Mucosa of gallbladder (tissue), 1 donor: ENCODE results near the gene TMEM89. TPM values are rescaled to one million over a fixed set of nuclear protein-coding genes. Genes with fewer than 3 reads are reported as not detected.

Source experiments
- DNase-seq: peaks from one replicate; pipeline ENCODE4 v3.0.0-alpha.2; 2020; ENCODE audit warnings: low spot score
- total RNA-seq: library from RNA; stranded (reverse); gene quantifications from one replicate; pipeline ENCODE4 v1.2.1, GENCODE V29; 2021
- donor health status: DM: no; HTN: no; CAD: no.

TMEM89 gene
- total RNA-seq, 1 donor from 2014 or later: not detected

DNA sequence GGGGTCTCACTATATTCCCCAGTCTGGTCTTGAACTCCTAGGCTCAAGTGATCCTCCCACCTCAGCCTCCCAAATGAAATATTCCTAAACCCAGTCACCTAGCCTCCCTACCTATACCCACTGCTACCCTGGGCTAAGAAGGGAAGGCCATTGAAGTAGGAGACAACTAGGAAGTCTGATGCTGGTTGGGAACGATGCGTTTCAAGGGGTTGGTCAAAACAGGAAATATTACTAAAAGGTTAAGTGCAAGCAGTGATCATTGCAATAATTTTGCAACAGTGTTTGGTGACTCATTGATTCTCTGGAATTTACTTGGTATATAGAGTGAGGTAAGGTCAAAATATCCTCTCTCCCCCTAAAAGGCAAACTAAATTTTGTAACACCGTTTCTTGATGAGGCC is 7.5 kb downstream of the TMEM89 start:
- no peak for DNase-seq

DNA sequence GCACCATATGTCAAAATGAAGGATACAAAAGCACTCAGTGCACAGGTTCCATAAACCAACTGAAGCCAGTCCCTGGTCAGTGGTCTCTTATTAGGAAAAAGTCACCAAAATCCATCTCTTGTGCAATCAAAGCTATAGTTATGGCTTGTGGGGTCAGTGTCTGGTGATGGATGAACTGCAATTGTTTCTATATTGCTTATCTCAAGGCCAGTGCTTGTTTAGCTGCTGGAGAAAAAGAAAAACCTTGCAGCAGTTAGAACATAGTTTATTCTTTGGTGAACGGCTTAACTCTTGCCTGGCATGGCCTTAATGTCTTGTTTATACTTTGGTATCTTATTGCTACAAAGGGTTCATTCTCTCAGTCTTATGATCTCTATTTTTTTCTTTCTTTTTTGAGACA is 9.3 kb downstream of the TMEM89 start:
- DNase-seq: no peak

DNA sequence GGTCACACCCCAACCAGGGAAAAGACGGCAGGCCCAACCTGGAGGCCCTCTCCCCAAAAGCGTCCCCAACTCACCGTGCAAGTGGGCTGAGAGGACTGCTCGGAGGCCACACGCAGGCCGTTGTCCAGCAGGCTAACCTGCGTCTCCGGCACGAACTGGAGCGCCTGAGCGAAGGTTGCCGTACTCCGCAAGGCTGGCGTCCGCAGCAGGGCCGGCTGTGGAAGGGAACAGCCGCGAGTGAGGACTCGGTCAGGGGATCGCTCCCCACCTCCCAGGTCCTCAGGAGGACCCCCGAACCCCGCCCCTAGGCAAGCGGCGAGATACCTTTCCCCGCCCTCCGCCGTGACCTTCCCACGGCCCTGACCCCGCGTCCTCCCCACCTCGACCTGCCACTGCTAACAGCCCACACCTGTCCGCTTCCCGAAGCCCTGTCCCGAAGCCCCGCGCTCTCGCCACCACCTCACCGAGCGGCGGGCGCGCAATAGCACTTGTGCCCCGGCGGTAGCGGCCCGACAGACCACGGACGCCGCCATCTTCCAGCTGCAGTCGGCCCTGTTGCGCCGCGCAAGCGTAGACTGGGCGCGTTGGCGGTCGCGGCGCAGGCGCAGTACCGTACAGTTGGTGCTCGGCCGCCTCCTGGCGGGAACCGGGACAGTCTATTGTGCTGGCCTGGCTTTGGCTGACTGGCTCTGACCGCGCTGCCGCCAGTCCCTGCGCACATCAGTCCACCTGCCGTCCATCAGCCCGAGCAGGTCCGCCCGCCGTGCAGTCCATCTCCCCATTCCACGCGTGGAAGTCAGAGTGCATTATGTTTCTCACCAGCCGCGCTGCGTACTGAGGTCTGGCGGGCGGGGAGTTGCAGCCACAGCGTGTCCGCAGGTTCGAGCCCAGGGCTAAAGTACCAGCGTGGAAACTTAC is 12.2 kb downstream of the TMEM89 start, which contains the start of gene UQCRC1:
Gene UQCRC1 (minus strand): TSS at position 559 of the 918 bp plus-strand sequence. CDS start 26 bp downstream, at position 533.
- DNase-seq: peak; percentile 94

DNA sequence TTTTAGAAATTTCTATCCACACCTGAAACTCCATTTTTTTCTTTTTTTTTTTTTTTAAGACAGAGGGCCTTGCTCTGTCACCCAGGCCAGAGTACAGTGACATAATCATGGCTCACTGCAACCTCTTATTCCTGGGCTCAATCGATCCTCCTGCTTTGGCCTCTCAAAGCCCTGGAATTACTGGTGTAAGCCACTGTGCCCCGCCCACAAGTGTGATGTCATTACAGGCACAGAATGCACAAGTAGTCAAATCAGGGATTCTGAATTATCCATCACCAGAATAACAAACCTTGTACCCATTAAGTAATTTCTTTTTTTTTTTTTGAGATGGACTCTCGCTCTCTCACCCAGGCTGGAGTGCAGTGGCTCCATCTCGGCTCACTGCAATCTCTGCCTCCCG is 14.1 kb downstream of the TMEM89 start:
- DNase-seq: no peak

DNA sequence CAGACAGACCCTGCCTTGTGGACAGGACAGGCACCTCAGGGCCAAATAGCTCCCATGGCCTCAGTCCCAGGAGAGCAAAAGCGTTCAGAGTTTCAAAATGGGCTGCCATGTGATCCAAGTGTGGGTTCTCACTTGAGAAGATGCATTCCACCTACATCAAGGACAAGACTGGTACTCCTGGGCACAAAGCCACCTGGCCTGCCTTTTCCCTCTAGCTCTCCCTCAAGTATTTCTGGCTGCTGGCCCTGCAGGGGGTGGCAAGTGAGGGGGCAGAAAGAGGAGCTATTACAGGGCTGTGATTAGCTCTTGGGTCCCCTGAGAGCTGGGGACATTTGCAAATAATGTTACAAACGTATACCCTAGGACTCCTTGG is 20.0 kb downstream of the TMEM89 start:
- DNase-seq: no peak

DNA sequence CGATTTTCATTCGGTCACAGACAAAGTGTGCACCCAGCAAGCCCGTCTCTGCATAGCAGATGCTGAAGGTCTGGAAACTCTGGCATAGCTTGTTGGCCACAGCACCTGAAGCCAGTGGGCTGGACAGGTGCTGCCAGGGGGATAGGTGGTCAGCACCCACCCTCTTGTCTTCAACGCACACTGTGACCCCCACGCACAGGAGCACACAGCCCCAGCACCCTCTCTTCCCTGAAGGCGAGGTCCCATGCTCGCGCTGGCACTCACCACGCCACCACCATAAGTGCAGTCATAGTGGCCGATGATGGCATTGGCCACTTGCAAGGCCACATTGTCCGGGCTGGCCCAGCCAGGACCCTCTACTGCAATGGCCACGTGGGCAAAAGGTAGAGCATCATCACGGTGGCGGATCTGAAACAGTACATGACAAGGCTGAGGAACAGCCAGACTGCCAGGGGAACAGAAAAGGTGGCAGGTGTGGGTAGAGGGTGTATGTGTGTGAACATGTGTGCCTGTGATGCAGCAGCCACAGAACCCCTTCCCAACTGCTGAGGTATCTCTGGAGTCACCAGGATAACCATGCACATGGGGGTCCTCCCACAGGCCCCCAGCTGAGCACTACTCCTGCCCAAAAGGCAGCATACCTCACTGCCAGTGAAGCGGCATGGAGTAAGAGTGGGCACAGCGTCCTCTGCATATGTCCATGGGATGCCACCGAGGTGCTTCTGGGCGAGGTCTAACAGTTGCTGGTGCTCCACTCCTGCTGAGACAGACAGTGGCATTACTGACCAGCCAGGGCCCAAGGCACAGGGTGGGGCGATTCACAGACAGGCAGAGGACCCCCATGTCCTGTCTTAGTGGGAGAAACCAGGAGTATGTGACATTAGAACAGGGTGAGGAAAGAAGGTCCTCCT is 20.6 kb downstream of the TMEM89 start:
- no peak for DNase-seq

DNA sequence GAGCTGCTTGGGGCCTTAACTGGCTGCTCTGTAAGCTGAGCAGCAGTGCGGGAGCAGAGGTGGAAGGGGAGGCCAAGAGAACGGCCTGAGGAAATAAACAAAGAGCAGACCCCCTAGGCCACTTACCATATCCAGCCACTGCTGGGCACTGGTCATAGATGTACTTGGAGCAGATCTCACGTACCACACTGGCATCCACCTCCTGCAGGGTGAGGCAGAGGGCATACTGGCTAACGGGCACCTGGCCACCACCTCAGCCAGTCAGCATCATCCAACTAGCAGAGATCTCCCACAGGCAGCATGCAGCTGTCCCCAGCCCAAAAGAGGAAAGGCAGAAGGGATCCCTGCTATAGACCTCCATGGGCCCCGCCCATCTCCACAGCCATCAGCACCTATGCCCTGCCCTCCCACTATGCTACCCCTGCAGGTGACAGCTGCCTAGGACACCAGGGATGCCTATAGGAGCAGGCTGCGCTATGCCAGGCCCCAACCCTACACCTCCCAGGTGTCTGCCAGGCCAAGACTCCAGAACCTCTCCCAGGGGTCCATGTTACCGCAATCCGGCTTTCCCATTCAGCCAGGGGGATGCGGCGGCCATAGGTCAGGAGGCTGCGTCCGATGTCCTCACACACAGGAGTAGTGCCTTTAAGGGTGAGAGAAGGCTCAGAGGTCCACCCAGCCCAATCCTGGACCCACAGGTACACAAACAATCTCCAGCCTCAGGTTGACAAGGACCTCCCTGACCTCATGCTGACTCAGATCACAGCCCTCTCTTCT is 21.9 kb downstream of the TMEM89 start:
- DNase-seq: no peak

DNA sequence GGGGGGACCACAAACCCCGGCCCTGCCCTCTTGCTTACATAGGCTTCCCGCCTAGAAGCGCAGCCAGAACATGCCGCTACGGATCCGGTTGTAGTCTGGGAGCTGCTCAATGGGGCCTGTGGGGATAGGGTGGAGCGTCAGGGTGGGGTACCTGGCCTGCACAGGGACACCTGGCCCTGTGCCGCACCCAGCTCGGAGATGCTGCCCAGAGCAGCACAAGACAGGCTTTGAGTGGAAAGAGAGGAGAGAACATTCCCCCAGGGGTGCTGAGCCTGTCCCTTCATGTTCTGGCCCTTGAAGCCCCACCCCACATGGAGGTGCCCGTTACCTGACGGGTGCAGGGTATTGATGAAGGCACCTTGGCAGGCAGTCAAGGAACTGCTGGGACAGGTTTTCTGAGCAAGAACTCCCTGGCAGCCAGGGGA is 22.5 kb downstream of the TMEM89 start:
- DNase-seq: no peak

DNA sequence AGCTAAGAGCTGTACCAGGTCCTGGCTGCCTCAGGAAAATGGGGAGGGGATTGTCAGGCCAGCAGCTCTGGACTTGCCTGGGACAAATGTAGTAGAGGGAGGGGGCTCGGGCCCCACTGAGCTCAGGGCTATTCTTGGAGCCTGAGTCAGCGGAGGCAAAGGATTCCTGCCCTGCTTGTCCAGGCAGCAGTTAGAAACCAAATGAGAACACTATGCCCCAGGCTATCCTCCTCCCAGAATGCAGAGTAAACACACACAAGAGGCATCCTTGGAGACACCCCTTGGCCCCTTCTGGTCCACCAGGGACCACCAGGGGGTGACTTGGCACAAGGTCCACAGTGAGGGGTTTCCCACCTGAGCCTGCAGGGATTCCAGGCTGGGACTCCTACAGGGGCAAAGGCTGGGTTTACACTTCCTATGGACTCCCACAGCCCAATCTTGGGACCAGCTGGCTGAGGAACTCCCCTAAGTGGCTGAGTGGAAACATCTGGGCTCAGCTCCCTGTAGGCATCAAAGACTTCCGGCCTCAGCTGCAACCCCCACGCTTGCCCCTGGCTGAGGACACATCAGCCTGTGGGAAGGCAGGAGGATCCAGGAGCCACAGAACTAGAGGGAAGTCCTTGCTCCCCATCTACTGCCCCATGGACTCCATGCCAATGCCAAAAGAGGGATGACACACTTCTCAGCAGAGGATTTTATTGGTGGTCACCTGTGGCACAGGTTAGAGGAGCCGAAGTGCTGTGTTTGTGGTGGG is 23.1 kb downstream of the TMEM89 start:
- DNase-seq: peak; percentile 52

DNA sequence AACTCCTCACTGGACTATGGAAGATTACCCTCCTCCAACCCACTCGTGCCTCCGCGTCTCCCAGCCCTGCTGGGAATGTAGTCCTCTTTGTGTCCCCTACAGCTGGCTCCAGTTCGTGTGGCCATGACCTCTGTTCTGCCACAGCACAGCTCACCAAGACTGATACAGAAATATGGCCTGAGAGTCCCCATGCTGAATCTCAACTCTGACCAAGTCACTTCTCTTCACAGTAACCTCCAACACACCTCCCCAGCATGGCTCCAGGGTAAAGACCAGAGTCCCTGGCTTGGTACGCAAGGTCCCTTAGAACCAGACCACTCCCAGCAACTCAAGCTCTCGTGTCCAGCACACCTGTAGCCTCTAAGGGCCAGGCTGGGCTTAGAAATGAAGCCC is 24.2 kb downstream of the TMEM89 start:
- no peak for DNase-seq

DNA sequence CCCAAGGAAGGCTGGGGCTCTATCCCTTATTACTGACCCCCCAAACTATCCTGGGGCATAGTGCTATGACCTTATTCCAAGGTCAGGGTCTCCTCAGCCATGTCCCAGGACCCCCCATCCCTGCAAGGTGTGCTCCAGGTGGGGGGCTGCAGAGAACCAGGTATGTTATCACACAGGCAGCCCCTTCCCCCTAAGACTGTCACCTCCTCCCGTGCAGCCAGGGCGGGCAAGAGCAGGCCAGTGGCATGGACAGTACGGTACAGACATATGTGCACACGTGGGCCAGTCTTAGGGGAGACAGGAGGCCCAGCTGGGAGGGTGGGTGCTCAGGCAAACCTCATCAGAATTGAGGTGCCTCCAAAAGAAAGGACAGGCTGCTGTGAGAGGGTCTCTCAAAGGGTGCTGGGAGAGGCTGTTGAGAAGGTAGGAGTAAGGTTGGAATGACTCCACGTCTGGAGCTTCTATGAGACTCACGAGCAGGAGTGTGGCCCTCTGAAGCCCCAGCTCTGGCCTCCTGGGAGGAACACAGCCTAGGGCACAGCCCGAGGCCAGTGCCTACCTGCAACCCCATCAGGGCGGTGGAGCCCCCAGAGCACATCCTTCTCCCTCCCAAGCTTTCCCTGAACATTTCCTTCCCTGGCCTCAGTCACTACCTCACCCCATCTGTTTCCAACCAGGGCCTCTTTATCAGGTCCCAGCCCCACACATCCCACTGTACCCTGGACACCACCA is 24.7 kb downstream of the TMEM89 start:
- no peak for DNase-seq

DNA sequence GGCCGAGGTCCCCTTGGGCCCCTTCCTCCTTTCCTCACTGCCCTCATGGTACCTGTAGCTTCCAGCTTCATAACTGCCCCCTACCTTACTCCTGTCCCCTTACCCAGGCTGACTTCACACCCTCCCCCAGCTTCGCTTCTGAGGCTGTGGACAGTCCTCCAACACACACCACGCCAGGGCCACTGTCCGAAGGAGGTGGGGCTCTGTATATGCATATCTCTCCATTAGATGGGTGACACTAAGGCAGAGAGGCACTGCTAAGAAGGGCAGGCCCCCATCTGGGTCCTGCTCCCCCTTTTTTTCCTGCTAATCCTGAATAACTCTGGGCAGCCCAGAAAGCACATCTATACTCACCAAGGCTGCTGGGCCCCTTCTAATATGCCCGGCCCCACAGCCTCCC is 25.4 kb downstream of the TMEM89 start:
- DNase-seq: no peak

DNA sequence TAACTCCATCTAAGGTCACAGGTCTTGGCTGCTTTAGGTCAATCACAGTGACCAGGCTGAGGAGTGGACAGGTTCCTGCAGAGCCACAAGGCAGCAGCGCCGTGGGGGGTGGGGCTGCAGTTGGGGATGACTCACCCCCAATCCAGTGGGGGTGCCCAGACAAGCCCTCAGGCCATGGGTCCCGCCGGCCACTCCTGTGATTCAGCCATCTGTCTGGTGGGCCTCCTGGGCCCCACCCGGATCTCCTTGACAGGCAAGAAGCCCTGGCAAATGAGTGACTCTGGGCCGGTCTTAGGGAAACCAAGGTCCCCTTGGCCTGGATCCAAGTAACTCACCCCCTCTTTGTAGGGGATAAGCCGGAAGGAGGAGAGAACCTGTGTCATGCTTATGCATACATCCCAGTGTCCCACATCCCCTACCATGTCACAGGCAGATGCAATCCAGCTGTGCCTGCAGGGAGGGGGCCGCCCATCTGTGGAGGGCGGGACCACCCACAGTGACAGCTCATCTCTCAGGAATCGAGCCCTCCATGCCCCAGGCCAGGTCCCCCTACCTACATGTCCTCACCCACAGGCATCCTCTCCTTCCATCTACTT is 25.9 kb downstream of the TMEM89 start:
- peak; percentile 18 for DNase-seq

DNA sequence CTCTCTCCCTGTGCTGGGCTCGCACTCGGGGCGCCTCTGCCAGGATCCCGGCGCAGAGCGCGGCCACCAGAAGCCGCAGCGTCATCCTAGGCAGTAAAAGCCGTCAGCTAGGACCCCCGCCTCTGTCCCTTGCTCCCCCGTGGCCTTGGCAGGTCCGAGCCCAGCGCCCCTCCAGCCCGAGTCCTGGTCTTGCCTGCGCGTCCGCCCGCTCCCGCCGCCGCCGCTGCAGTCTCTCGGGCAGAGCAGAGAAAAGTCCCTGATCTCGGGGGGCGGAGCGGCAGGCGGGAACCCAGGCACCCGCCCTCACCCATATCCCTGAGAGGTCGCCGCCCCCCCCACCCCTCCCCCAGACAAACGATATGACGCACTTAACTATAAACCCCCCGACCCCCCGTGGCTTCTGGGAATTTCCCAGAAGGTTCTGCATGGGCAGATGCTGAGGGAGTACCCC is 26.5 kb downstream of the TMEM89 start, which contains the start of gene COL7A1:
Gene COL7A1 (minus strand): TSS at position 255 of the 451 bp plus-strand sequence. CDS start 170 bp downstream, at position 85.
- no peak for DNase-seq

DNA sequence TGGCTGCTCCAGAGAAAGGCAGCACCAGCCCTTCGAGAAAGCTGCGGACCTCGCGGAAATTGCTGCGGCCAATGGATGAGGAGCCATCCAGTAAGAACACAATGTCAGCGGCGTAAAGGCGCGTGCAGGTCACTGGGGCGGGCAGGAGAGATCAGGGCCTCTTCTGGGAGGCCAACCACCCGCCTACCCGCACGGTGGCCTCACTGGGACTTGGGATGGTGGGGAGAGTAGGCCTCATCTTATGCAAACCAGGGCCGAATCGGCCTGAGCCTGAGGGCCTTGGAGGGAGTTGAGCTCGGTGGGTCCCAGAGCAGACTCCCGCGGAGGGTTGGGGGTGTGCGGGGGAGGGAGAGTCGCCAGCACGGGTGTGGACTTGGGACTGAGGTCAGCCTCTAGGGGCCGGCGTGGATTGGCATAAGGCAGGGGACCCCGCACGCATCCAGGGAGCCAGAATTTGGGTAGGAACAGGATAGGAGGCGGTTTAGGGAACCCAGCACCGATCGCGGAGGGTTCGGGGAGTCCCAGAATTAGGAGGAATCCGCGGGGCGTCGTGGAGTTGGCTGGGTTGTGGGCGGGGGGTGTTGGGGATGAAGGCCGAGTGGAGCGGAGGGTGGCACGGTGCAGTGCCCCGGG is 27.0 kb downstream of the TMEM89 start:
- DNase-seq: no peak

DNA sequence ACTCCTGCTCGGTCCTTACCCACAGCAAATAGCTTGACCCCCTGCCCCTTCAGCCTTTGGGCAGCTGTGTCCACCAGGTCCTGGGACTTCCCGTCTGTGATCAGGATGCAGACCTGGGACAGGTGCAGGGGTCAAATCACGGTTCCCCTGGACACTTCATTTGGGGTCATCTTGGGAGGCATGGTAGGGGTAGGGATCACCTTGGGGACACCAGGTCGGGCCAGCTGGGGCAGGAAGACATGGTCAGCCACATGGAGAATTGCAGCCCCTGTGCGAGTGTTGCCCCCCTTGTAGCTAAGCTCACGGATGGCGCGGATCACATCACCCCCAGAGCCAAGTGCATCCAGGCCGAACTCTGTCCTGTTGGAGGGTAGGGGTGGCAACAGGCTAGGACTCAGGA is 28.2 kb downstream of the TMEM89 start:
- DNase-seq: no peak

DNA sequence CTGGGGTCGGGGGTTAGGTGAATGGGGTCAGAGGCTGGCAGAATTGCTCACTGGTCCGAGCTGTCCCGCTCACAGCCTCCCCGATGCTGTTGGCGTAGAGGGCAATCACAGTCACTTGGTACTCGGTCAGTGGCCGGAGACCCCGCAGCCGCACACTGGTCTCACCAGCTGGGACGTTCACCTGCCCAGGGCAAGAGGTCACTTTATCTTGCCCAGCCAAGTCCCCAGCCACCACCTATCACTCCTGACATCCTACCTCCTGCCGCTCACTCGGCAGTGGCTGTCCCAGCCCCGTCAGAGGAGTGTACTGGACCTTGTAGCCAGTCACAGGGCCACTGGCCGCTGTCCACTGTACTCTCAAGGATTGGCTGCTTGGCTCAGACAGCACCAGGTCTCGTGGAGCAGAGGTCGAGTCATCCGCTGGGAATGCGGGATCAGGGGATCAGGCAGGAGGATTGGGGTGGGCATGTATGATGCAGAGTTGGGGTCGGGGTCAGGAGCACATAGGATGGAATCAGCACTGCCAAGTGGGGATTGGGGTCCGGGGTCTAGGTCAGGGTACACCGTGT is 29.0 kb downstream of the TMEM89 start:
- no peak for DNase-seq

DNA sequence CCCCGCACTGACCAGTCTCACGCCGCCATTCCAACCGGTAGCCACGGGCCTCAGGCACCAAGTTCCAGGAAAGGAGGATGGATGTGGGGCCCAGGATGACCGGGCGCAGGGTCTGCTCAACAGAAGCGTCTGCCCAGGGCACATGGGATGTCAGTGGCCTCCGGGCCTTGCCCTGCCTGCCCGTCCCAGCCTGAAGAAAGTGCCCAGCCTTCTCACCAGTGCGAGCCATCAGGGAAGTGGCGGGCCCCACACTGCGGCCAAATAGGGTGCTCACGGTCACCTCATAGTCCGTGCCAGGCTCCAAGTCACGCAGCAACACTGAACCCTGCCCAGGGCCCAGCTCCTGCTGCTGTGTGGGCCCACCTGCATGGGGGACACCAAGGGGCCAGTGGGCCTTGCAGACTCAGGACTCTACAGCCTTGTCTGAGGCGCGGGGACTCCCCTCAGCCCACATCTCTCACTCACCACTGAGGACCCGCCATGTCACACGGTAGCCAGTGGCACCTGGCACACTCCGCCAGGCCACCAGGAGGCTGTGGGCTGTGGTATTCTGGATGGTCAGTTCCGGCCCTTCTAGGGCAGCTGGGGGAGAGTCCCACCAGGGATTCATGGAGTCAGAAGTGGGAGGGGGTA is 29.6 kb downstream of the TMEM89 start:
- no peak for DNase-seq
